Measurements from ENCODE around the gene LOXHD1. TPM values are rescaled to one million over a fixed set of nuclear protein-coding genes. Genes with fewer than 3 reads are reported as not detected.

The LOXHD1 gene
- total and polyA plus RNA-seq, 3 donors from 2014 or later, result 11.3 to 59.4 (median 29.6) TPM

DNA sequence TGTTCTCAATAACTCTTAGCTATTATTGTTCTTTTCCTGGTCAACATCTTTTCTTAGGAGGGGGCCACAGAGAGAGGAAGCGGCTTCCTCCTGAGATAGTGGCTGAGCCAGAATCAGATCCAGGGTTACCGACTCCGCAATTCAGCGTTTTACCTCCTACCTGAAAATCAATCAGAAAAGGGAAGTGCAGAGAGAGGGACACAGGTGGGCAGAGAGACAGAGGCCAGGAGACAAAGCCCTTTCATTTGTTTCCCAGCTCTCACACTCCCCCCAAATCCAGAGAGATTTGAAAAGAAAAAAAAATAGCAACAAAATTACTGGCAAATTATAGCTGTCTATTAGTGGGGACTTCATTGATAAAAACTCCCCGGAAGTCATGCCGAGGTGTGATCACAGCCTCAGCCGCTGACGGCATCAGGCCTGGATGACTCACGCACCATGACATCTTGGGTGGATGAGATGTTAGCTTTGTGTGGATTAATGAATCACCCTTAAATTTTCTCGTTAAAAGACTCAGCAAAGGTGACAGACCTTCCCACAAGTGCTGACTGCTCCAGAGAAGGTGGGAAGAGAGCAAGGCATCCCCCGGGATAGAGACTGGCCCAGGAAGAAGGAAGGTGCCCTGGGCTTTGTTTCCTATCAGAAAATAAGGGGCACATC is 120.7 kb downstream of the LOXHD1 start:
- WGBS, 2 donors, result 85 to 91% methylated on average over 11 of the region's 11 CpGs

DNA sequence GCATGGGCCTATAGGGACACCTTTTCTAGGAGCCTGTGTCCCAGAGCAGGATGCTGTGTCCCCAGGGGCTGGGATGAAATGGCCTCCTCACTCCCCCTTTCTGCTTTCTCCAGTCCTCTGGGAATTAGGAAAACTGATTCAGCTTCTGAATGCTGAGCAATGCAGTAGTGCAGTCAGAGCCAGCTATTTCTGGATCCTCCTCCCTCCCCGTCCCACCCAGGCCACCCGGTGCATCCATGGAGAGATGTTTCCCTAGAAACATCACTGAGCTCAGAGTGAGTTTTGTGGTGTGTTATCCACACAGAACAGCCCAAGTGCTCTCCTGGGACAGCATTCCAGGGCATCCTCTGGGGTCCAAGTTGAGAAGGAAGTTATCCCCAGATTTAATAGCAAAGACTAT is 125.5 kb downstream of the LOXHD1 start:
- Histone ChIP-seq H3K27me3 (no peaks in the 10 kb centered on the region), H3K36me3 (ENCODE audit: low read depth, missing control alignments) (no peaks in the 10 kb centered on the region), H3K9me3 (no peaks in the 10 kb centered on the region), H3K4me1 (no peaks in the 10 kb centered on the region), H3K4me3 (no peak overlapping the region), H3K27ac (no peak overlapping the region)
- no peak for TF ChIP-seq POLR2A (IDR thresholded peaks at IDR 0.05)
- TF ChIP-seq, protein P1, sequence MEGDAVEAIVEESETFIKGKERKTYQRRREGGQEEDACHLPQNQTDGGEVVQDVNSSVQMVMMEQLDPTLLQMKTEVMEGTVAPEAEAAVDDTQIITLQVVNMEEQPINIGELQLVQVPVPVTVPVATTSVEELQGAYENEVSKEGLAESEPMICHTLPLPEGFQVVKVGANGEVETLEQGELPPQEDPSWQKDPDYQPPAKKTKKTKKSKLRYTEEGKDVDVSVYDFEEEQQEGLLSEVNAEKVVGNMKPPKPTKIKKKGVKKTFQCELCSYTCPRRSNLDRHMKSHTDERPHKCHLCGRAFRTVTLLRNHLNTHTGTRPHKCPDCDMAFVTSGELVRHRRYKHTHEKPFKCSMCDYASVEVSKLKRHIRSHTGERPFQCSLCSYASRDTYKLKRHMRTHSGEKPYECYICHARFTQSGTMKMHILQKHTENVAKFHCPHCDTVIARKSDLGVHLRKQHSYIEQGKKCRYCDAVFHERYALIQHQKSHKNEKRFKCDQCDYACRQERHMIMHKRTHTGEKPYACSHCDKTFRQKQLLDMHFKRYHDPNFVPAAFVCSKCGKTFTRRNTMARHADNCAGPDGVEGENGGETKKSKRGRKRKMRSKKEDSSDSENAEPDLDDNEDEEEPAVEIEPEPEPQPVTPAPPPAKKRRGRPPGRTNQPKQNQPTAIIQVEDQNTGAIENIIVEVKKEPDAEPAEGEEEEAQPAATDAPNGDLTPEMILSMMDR (IDR thresholded peaks at IDR 0.05), result no peak
- intact Hi-C loops (cut with DNase I; ENCODE audit: low total_unique reads), result no loop called here
- 60 to 66% methylated on average over 2 of the region's 2 CpGs for WGBS, 2 donors
- no peak for DNase-seq

More for the DNA sequence above, 120.7 kb downstream of the LOXHD1 start:
- Histone ChIP-seq H3K4me1 (no peaks in the 10 kb centered on the region), H3K27ac (no peak overlapping the region), H3K36me3 (ENCODE audit: low read depth, missing control alignments) (no peaks in the 10 kb centered on the region), H3K4me3 (no peak overlapping the region), H3K9me3 (no peaks in the 10 kb centered on the region), H3K27me3 (no peaks in the 10 kb centered on the region)
- intact Hi-C loops (cut with DNase I; ENCODE audit: low total_unique reads), result no loop called here
- TF ChIP-seq POLR2A (IDR thresholded peaks at IDR 0.05), result no peak
- TF ChIP-seq, protein P1 (IDR thresholded peaks at IDR 0.05), result no peak
- no peak for DNase-seq

DNA sequence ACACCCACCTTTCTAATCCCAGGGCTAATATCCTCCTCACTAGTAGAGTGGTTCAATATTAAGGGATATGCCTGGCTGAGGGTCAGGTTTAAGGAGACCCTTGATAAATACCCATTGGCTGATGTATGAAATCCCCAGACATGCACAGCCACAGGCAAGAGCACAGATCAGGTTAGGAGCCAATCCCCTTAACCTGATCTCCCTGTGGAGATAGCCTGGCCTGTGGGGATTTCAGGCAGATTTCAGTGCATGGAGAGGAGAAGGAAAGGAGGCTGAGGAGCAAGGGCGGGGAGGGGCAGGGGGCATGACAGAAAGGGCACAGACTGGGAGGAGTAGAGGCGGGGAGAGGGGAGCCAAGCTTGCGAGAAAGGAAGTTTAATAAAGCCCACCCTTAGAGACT is 129.0 kb downstream of the LOXHD1 start:
- 89 to 94% methylated on average over 3 of the region's 3 CpGs for WGBS, 2 donors
- no peaks in the 10 kb centered on the region for H3K27me3 ChIP-seq
- no peaks in the 10 kb centered on the region for H3K4me1 ChIP-seq
- H3K27ac ChIP-seq, result no peak overlapping the region
- intact Hi-C loops (cut with DNase I; ENCODE audit: low total_unique reads), result no loop called here
- no peaks in the 10 kb centered on the region for H3K9me3 ChIP-seq
- no peaks in the 10 kb centered on the region for H3K36me3 ChIP-seq (ENCODE audit: low read depth, missing control alignments)
- no peak overlapping the region for H3K4me3 ChIP-seq
- no peak for DNase-seq
- TF ChIP-seq, protein P1 (IDR thresholded peaks at IDR 0.05), result no peak
- TF ChIP-seq POLR2A (IDR thresholded peaks at IDR 0.05), result no peak

DNA sequence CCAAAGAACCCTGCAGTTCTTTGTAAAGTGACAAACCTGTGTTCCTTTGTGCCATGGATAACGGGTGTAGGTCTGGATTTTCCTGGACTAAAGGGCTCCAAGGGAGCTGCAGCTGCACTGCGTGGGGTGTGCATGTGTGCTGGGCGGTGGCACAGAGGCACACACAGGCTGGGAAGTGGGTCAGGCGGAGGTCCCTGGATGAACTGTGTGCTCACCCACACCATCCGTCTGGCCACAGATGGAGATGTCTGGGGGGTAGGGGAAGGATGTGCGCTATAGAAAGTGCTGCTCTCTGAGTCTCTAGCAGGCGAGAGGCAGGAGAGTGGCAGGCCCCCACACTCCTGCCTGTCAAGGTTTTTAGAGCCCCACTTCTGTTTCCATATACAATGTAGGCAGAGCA is 137.2 kb downstream of the LOXHD1 start:
- Histone ChIP-seq H3K27me3 (no peaks in the 10 kb centered on the region), H3K4me1 (no peaks in the 10 kb centered on the region), H3K27ac (no peak overlapping the region), H3K9me3 (no peaks in the 10 kb centered on the region), H3K4me3 (no peak overlapping the region), H3K36me3 (ENCODE audit: low read depth, missing control alignments) (no peaks in the 10 kb centered on the region)
- TF ChIP-seq, protein P1 (IDR thresholded peaks at IDR 0.05), result no peak
- TF ChIP-seq POLR2A (IDR thresholded peaks at IDR 0.05), result no peak
- no peak for DNase-seq
- WGBS, 2 donors, result 82 to 89% methylated on average over 6 to 7 of the region's 7 CpGs
- intact Hi-C loops (cut with DNase I; ENCODE audit: low total_unique reads), result no loop called here

DNA sequence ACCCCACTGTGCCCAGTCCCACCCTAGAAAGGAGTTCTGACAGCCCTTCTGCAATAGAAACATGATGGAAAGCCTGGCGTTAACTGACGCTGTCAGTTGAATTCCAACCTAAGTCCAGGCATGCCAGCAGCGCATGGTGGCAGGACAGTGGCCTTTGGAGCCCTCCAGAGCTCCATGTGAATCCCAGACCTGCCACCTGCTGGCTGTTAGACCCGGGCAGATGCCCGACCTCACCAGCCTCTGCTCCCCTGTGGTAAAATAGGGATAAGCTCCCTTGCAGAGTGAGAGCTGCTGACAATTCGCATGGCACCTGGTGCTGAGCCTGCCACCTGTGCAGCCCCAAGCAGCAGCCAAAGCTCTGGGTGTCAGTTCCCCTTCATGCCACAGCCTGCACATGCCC is 138.6 kb downstream of the LOXHD1 start:
- Histone ChIP-seq H3K27me3 (no peaks in the 10 kb centered on the region), H3K9me3 (no peaks in the 10 kb centered on the region), H3K4me3 (no peak overlapping the region), H3K27ac (no peak overlapping the region), H3K36me3 (ENCODE audit: low read depth, missing control alignments) (no peaks in the 10 kb centered on the region), H3K4me1 (no peaks in the 10 kb centered on the region)
- WGBS, 2 donors, result 66% methylated on average over 6 of the region's 6 CpGs; no CpG with 5 or more reads in 1 of the 2 donors
- intact Hi-C loops (cut with DNase I; ENCODE audit: low total_unique reads), result no loop called here
- TF ChIP-seq POLR2A (IDR thresholded peaks at IDR 0.05), result no peak
- TF ChIP-seq, protein P1 (IDR thresholded peaks at IDR 0.05), result no peak
- DNase-seq, result peak; percentile 26

Measured in testis (tissue), 3 donors.